Thymus (tissue), 11 donors: ENCODE measurements around the gene SGCA. TPM values are rescaled to one million over a fixed set of nuclear protein-coding genes. Genes with fewer than 3 reads are reported as not detected.

Experiments
- DNase-seq, 9 donors: peaks; one replicate each; pipeline ENCODE4 v3.0.0-alpha.2; 2013; ENCODE audit warnings: low spot score in 9 of 9, low read depth in 6 of 9, missing footprints in 1 of 9
- H3K27ac ChIP-seq, 2 donors: one replicate each; pipeline ENCODE4 v1.5.1; 2013; ENCODE audit warnings: control low read depth in 1 of 2, low read depth in 1 of 2, low read length in 1 of 2, mild to moderate bottlenecking in 1 of 2, moderate library complexity in 1 of 2
- H3K27me3 ChIP-seq, 2 donors: one replicate each; pipeline ENCODE4 v1.5.1; 2013; ENCODE audit warnings: low read length in 1 of 2; ENCODE audit not compliant: control insufficient read depth in 2 of 2, insufficient read depth in 1 of 2
- H3K36me3 ChIP-seq, 2 donors: one replicate each; pipeline ENCODE4 v1.5.1; 2013; ENCODE audit warnings: low read length in 1 of 2, mild to moderate bottlenecking in 1 of 2, moderate library complexity in 1 of 2; ENCODE audit not compliant: control insufficient read depth in 2 of 2, insufficient read depth in 2 of 2
- H3K4me1 ChIP-seq, 2 donors: one replicate each; pipeline ENCODE4 v1.5.1; 2013; ENCODE audit warnings: low read length in 2 of 2; ENCODE audit not compliant: control insufficient read depth in 2 of 2, insufficient read depth in 2 of 2
- H3K4me3 ChIP-seq, 2 donors: one replicate each; pipeline ENCODE4 v1.5.1; 2013; ENCODE audit warnings: low read length in 2 of 2, control low read depth in 1 of 2, mild to moderate bottlenecking in 1 of 2
- H3K9me3 ChIP-seq, 2 donors: one replicate each; pipeline ENCODE4 v1.5.1; 2013; ENCODE audit warnings: low read length in 1 of 2, mild to moderate bottlenecking in 1 of 2; ENCODE audit not compliant: control insufficient read depth in 2 of 2, insufficient read depth in 1 of 2
- WGBS: extraction: QIAGEN DNeasy Blood & Tissue Kit; methylation state at CpG from one replicate; pipeline ENCODE4 v1.1.7; 2013; 5-methylcytosine and 5-hydroxymethylcytosine counted together
- polyA plus RNA-seq: library from polyadenylated mRNA; stranded (reverse); fragments of 200-250 nt; gene quantifications from one replicate; pipeline ENCODE4 v1.2.3, GENCODE V29; 2013
- total RNA-seq: library from RNA; stranded (reverse); fragments of 120-200 nt; gene quantifications from one replicate; pipeline ENCODE4 v1.2.4, GENCODE V29; 2013
- donor health status: healthy.

The SGCA gene
- total and polyA plus RNA-seq, 2 donors: 1.7 to 5.4 TPM

GRCh38 chr17:50146230-50146926, 19.4 kb upstream of the SGCA start:
- peaks cover 45% of the 10 kb centered on the region in 2 donors for H3K36me3 ChIP-seq
- peaks cover 13 to 33% of the 10 kb centered on the region in 2 donors for H3K4me1 ChIP-seq
- H3K9me3 ChIP-seq: no peaks in the 10 kb centered on the region
- 95% methylated on average over 10 of the region's 10 CpGs for WGBS
- H3K4me3 ChIP-seq: peak overlapping the region in 1 of 2 donors; percentile 75
- peaks cover 0 to 7% of the 10 kb centered on the region in 2 donors for H3K27me3 ChIP-seq
- no peak for DNase-seq
- H3K27ac ChIP-seq: no peak overlapping the region

GRCh38 chr17:50146927-50147665, 18.7 kb upstream of the SGCA start:
- Histone ChIP-seq H3K4me3 (peak overlapping the region; percentile 75 to 94), H3K4me1 (peaks cover 16 to 40% of the 10 kb centered on the region in 2 donors), H3K27me3 (peaks cover 0 to 7% of the 10 kb centered on the region in 2 donors), H3K36me3 (peaks cover 38% of the 10 kb centered on the region in 2 donors), H3K9me3 (no peaks in the 10 kb centered on the region), H3K27ac (no peak overlapping the region)
- DNase-seq: no peak
- 84% methylated on average over 15 of the region's 15 CpGs for WGBS

GRCh38 chr17:50147841-50148225, 18.0 kb upstream of the SGCA start:
- peaks cover 0 to 7% of the 10 kb centered on the region in 2 donors for H3K27me3 ChIP-seq
- H3K27ac ChIP-seq: peak overlapping the region; percentile 3 to 57
- 48% methylated on average over 5 of the region's 5 CpGs for WGBS
- peaks cover 31 to 32% of the 10 kb centered on the region in 2 donors for H3K36me3 ChIP-seq
- no peak for DNase-seq
- peaks cover 23 to 47% of the 10 kb centered on the region in 2 donors for H3K4me1 ChIP-seq
- no peaks in the 10 kb centered on the region for H3K9me3 ChIP-seq
- peak overlapping the region; percentile 75 to 94 for H3K4me3 ChIP-seq

- H3K4me3 ChIP-seq: peak overlapping the region; percentile 75 to 94
- WGBS: 3% methylated on average over 25 of the region's 25 CpGs
- H3K27ac ChIP-seq: peak overlapping the region; percentile 3 to 57
- peaks cover 0 to 7% of the 10 kb centered on the region in 2 donors for H3K27me3 ChIP-seq
- H3K9me3 ChIP-seq: no peaks in the 10 kb centered on the region
- peak in 4 of 9 donors; percentile 21 to 60 (median 41) for DNase-seq
- peaks cover 23 to 48% of the 10 kb centered on the region in 2 donors for H3K4me1 ChIP-seq
- H3K36me3 ChIP-seq: peaks cover 24 to 25% of the 10 kb centered on the region in 2 donors
Measured at GRCh38 chr17:50148226-50149090, 17.3 kb upstream of the SGCA start.

- WGBS: under 1% methylated on average over 30 of the region's 30 CpGs
- Histone ChIP-seq H3K4me1 (peaks cover 23 to 48% of the 10 kb centered on the region in 2 donors), H3K9me3 (no peaks in the 10 kb centered on the region), H3K27me3 (peaks cover 0 to 7% of the 10 kb centered on the region in 2 donors), H3K4me3 (peak overlapping the region; percentile 75 to 94), H3K36me3 (peaks cover 18 to 19% of the 10 kb centered on the region in 2 donors), H3K27ac (peak overlapping the region; percentile 55 to 88)
- no peak for DNase-seq
Measured at GRCh38 chr17:50149091-50149416, 16.8 kb upstream of the SGCA start.

GRCh38 chr17:50149417-50150353, 16.1 kb upstream of the SGCA start:
- Histone ChIP-seq H3K36me3 (peaks cover 12 to 13% of the 10 kb centered on the region in 2 donors), H3K4me3 (peak overlapping the region; percentile 75 to 94), H3K27me3 (peaks cover 0 to 7% of the 10 kb centered on the region in 2 donors), H3K9me3 (no peaks in the 10 kb centered on the region), H3K27ac (peak overlapping the region; percentile 55 to 88), H3K4me1 (peaks cover 23 to 48% of the 10 kb centered on the region in 2 donors)
- DNase-seq: peak in 4 of 9 donors; percentile 39 to 73 (median 58)
- WGBS: under 1% methylated on average over 123 of the region's 123 CpGs

- H3K27me3 ChIP-seq: peaks cover 0 to 7% of the 10 kb centered on the region in 2 donors
- no peaks in the 10 kb centered on the region for H3K9me3 ChIP-seq
- peaks cover 23 to 52% of the 10 kb centered on the region in 2 donors for H3K4me1 ChIP-seq
- under 1% methylated on average over 69 of the region's 69 CpGs for WGBS
- peak in 2 of 9 donors; percentile 27 to 41 for DNase-seq
- H3K4me3 ChIP-seq: peak within 1 kb of the TSS; percentile 75 to 94
- peaks cover 5% of the 10 kb centered on the region in 2 donors for H3K36me3 ChIP-seq
- peak within 1 kb of the TSS; percentile 88 to 93 for H3K27ac ChIP-seq
Measured at GRCh38 chr17:50150354-50151040, 15.3 kb upstream of the SGCA start, which contains the start of gene PPP1R9B. PPP1R9B (minus strand) TSS chr17:50150677; CDS start chr17:50150513, 164 bp downstream.
